Cardiac fibroblast (primary cell): ENCODE measurements around the gene DNAH17.

Source experiments
- DNase-seq, 2 donors: peaks; one replicate each; pipeline versions ENCODE4 v3.0.0 to v3.0.0-alpha.2; 2010; ENCODE audit warnings: low read depth in 2 of 2
- H3K4me3 ChIP-seq, 2 donors: replicated peaks in 1 of 2; 1 replicate in 1 of 2; 2 replicates in 1 of 2; pipeline ENCODE4 v1.5.1; 2011; ENCODE audit warnings: low read depth in 2 of 2, low read length in 2 of 2, mild to moderate bottlenecking in 2 of 2, moderate library complexity in 1 of 2
- CTCF ChIP-seq: IDR thresholded peaks from one replicate; pipeline ENCODE4 v1.5.1; 2011; ENCODE audit warnings: low read depth, mild to moderate bottlenecking, low read length, inconsistent platforms

The DNAH17 gene

GRCh38 chr17:78522031-78522809, 55.0 kb downstream of the DNAH17 start:
- no peak overlapping the region for H3K4me3 ChIP-seq
- no peak for DNase-seq
- TF ChIP-seq CTCF: no peak

GRCh38 chr17:78517421-78517820, 59.8 kb downstream of the DNAH17 start:
- DNase-seq: peak in 1 of 2 donors; percentile 70
- TF ChIP-seq CTCF: no peak
- no peak overlapping the region for H3K4me3 ChIP-seq

- no peak overlapping the region for H3K4me3 ChIP-seq
- TF ChIP-seq CTCF: no peak
- no peak for DNase-seq
Measured at GRCh38 chr17:78515480-78515879, 61.7 kb downstream of the DNAH17 start.

GRCh38 chr17:78514521-78514920, 62.7 kb downstream of the DNAH17 start:
- no peak for DNase-seq
- H3K4me3 ChIP-seq: no peak overlapping the region
- TF ChIP-seq CTCF: no peak

GRCh38 chr17:78512976-78513375, 64.2 kb downstream of the DNAH17 start:
- no peak for DNase-seq
- no peak overlapping the region for H3K4me3 ChIP-seq
- TF ChIP-seq CTCF: no peak

GRCh38 chr17:78510141-78511075, 66.8 kb downstream of the DNAH17 start:
- H3K4me3 ChIP-seq: no peak overlapping the region
- DNase-seq: no peak
- TF ChIP-seq CTCF: no peak
